Endometrial microvascular endothelial cells (primary cell): ENCODE data around the gene NFIA. TPM values are rescaled to one million over a fixed set of nuclear protein-coding genes. Genes with fewer than 3 reads are reported as not detected.

Experiments used
- in situ Hi-C: cut with HindIII; loops from 2 replicates; pipeline ENCODE4 v1.10.0; 2017; ENCODE audit warnings: low sequenced_read_pairs, low pct_unique_long_range_greater_than_20kb; ENCODE audit errors: inconsistent ontology term
- total RNA-seq: library from RNA; depleted of rRNA; stranded (reverse); fragments of >200 nt; gene quantifications from one replicate; pipeline ENCODE4 v1.2.3, GENCODE V29; 2015; ENCODE audit errors: inconsistent ontology term

Gene NFIA
- total RNA-seq, 1 donor from 2014 or later = 17.4 TPM

DNA sequence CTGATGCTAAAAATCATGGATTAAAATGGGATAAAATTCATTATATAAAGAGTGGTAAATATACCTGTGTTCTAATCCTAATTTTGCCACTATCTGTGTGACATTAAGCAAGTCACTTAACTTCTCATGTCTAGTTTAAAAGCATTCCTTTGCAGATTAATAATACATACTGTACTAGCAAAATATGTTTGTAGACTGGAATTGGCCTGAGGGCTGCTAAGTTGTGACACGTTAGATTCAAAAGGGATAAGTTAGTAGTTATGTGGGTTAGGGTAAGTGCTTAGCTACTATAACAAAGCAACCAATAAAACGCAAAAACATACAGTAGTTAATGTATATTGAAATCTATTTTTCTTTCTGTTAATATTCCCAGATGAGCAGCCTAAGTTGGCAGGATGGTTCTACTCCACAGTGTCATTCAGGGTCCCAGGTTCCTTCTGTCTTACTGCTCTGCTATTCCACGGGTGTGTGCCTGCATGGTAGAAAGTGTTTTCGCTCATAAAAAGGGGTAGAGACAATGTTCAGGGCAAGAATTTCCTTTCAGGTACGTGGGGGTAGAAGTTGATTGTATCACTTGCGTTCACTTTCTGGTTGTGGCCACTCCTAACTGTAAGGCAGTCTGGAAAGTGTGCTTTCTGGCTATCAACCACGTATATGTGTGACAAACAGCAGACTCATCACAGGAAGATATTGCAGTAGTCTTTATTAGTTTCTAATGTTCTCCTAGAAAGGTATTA, 239.8 kb downstream of the NFIA start:
- in situ Hi-C loops = no loop called here

DNA sequence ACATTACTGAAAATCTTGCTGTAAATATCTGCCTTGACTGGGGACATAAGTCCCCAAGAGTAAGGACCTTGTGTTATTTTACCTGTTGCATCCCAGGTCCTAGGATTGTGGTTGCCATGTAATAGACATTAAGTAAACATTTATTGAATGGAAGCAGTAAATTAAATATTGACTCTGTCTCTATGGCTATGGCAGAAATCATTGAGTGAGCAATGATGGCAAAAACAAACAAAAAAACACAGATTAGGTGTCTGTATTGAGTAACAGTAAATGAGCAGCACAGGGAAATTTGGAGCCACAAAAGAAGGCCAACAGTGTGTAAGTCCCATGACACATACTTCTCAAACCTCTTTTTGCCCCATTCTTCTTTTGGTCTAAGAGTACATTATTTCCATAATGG, 240.4 kb downstream of the NFIA start:
- in situ Hi-C loops = no loop called here

DNA sequence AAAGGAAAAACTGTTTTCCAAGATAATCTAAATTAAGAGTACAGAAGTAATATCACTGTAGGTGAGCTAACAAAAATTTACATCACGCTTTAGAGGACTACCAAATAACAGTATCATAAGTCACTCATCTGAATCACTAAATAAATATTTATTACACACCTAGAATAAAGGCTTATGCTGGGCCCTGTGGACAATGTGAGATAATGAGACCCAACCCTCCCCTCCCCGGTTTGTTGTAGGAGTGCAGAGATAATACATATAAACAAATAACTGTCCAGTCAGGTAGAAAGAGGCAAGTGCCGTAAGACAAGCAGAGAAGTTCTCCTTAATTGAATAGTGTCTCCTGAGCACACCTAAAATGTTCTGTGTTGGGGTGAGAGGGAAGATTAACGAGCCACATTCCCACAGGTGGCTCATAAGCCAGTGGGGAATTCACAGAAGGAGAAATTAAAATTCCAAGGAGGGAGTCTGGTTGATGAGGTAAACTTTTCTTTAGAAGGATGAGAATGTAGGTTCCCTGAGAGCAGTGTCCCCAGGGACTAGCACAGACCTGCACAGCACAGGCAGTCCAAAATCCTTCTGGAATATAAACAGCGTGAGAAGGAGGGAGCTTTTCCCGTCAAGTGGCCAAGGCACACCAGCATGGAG, 241.4 kb downstream of the NFIA start:
- in situ Hi-C loops = no loop called here

DNA sequence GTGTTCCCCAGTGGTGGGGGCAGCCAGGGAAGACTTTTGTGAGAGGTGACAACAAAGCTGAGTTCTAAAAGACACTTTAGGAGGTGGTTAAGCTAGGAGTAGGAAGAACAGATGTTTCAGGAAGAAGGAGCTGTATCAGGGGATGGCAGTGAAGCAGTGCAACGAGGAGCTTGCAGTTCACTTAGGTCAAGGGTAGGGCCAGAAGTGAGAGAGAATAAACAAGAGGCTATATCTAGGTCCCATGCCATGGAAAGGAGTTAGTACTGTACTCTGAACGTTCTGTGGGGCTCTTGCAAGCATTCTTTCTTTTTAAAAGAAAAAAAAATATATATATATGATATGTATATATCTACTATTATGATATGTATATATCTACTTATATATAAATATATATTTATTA, 244.4 kb downstream of the NFIA start:
- in situ Hi-C loops = no loop called here

DNA sequence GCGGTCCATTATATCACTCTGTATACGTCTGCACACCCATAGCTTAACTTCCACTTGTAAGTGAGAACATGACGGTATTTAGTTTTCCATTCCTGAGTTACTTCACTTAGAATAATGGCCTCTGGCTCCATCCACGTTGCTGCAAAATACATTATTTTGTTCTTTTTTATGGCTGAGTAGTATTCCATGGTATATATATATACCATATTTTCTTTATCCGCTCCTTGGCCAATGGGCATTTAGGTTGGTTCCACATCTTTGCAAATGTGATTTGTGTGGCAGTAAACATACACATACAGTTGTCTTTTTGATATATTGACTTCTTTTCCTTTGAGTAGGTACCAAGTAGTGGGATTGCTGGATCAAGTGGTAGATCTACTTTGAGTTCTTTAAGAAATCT, 245.1 kb downstream of the NFIA start:
- in situ Hi-C loops = no loop called here

DNA sequence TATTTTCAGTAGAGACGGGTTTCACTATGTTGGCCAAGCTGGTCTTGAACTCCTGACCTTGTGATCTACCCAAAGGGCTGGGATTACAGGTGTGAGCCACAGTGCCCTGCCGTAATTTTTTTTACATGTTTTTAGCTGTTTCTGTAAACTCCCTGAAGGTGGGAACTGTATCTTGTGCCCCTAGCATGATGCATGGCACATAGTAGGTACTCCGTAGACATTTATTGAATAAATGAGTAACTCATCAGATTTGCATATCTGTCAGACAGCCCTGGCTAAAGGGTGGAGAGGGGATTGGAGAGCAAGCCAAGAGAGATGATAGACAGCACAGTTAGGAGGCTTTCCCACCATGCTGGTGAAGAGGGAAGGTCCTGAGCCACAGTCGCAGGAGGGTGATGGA, 247.2 kb downstream of the NFIA start:
- in situ Hi-C loops = no loop called here

DNA sequence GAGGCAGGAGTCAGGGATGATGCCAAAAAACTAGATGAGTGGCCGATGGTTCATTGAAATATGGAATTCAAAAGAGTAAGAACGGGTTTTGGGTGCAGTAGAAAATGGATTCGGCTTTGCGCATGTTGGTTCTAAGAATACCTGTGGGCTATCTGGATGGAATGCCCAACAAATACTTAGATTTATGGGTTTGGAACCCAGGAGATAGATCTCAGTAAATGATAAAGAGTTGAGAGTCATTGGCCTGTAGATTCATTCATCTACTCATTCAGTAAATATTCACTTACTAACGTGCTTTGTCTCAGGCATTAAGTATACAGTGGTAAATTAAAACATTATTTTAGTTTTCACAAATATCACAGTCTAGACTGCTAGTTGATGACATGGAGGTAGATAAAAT, 247.7 kb downstream of the NFIA start:
- in situ Hi-C loops = no loop called here

DNA sequence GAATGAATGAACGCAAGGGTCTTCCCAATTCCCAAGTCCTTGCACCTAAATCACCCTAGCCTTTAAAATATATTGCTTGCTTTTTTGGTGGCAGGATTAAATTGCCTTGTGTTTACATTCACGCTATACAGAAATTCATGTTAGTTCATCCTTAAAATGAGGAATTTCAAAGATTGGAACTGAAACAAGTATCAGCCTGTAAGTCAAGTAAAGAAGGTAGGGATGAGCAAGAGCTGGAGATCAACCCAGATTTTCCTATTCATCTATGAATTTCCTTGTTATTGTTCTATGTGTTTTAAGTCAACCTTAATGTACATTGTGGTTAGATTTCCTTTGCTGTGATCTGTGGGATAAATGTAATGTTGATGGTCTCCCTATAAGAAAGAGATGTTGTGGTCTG, 248.2 kb downstream of the NFIA start:
- in situ Hi-C loops = no loop called here

DNA sequence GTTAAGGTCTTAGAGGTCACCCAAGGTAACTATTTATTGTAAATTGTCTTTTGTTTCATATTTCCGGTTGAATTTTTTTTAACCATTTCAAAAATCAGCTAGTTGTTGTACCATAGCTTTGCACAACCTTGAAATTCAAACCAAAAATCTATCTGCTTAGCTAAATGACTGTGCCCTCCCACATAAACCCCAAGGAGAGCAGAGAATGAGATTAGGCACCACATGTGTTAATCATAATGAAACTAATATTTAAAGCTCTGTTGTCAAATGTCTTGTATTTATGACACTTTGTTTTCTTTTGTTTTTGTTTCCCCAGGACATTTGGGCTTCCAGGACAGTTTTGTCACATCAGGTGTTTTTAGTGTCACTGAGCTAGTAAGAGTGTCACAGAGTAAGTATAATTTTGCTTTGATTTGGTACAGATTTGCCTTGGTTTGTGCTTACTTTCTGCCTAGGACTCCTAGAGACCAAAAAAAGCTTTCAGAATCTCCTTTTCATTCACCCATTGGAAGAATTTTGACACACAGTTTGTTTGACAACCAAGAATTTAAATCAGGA, 249.9 kb downstream of the NFIA start:
- in situ Hi-C loops = no loop called here

DNA sequence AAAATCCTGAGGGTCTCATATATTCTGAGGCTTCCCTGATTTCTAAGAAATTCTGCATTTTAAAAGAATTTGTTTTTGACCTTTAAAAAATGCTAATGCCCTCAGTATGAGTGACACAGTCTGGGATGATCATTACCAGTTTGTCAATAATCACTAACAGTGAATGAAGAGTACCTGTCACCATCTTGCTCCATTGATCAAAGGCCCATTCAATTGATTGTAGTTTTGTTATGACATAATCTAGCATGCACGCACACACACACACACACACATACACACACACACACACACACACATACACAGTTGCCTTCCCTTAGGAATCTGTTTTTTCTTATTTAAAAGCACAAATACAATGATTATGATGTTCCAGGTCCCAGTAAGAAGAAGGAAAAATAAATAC, 250.4 kb downstream of the NFIA start:
- in situ Hi-C loops = no loop called here

DNA sequence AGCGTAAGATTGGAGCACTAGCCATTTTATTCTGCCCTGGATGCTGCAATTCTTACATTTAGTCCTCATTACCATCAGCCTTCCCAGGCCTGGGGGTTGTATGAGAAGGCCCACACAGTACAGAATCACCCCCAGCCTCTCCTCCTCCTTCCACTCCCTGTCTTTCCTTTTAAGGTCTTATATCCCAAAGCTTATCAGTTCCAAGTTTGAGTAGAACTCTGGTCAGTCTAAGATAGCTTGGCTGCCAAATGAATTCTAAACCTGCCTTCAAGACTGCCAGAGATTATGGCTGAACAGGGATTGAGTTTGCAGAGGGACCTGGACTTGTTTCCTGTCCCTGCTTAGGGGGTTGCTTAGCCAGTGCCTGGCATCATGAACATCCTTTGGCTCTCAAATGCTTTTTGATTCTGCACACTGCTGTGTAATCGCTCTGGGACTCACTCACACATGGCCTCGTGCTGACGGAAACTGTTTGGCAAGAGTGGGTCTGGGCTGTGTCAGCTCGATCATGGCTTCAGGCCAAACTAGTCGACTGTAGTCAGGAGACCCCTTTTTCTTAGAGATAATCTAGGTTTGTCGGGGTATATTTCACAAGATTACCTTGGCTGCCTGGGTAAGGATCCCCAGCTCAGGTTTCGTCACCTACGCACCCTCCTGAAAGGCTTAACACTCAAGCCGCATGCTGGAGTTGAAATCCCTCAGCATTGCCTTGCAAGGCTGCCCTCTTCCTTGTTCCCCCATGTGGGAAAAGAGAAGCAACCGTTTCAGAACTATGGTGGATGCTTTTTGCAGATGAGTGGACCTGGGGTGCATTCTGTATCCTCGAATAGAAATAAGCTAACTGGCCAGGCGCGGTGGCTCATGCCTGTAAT, 252.6 kb downstream of the NFIA start:
- in situ Hi-C loops = no loop called here

DNA sequence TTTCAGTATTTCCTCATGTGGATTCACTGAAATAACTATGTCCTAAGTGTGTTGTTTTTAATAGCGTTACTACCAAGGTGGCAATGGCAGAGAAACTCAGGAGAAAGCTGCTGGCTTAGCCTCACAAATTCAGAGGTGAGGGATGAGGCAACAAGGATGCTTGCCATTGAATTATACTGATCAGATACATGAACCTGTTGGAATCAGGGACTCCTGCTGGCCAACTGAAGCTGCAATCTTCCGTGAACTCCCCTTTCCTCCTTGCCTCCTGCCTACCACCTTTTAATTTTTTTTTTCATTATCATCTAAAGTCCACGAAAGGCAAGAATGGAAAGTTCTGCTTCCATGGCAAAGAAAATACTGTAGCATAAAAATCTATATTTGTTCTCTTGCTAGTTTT, 254.7 kb downstream of the NFIA start:
- in situ Hi-C loops = no loop called here

DNA sequence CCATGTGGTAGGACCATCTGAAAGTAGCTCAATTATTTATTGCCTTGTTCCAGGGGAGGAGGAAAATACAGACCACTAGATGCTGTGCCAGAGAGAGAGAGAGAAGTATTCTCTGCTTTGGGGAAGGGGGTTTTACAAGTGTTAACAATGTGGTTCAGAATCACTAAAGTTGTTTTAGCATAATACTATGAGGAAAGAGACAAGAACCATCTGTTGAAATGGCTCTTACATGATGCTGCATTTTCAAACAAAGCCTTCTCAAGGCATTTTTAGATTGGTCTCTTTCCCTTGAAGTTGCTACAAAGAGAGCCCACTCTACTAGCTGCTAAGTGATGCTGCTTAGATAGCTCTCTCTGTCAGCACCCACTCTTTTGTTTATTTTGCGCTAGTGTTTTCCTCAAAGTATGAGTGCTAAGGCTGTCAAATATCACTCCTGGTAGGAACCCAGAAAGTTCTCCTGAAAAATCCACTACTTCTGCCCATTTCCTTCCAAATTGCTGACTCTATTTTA, 255.1 kb downstream of the NFIA start:
- in situ Hi-C loops = no loop called here

DNA sequence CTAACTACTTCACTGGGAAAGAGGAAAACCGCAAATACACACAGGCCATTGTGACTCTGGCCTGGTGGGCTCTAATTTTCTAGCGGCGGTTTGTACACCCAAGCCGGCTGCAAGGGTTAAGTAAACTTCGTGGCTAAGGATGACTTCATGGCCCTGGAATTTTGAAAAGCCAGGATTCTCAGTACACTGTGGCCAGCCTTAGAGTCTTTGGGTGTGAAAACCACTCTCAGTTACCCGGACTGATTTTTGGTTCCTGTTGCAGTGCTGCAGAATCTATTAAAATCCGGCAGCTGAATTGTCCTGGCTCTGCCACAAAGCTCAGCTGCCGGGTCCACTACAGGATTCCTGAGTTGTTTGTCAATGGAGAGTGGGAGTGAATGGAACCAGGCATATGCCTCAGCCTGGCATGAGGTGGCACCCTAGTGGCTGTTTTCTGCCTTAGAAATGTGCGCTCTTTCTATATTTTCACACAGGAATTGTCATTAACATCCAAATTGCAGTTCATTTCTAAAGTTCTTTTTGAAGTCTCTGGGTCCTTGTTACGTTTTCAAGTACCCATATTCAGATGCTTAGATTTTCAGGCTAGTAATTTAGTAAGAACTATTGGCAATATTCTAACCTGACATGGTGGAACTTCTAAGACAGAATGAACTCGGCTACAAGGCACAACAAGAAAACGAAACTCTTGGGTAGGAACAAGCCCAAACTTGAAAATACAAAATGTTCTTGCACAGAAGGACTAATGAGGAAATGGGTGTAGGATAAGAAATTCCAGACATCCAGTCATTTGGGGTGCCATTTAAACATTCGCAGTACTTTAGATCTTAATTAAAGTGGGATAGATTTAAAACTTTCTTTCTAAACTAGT, 255.9 kb downstream of the NFIA start:
- in situ Hi-C loops = no loop called here

DNA sequence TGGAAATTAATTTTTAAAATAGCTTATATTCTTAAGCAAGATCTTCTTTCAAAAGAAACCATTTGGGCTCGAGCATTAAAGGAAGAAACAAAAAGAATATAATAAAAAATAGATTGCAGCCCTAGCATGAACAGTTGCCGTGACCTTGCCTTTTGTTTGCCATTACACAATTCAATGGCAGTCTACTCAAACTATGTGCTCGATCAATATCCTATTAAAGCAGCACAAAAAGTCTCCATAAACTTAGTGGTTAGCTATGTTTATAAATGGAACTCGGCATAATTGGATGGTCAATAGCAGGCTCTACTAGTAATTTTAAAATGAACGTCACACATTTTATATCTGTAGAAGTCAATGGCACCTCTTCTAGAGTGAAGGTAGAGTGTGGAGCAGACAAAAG, 256.5 kb downstream of the NFIA start:
- in situ Hi-C loops = no loop called here

DNA sequence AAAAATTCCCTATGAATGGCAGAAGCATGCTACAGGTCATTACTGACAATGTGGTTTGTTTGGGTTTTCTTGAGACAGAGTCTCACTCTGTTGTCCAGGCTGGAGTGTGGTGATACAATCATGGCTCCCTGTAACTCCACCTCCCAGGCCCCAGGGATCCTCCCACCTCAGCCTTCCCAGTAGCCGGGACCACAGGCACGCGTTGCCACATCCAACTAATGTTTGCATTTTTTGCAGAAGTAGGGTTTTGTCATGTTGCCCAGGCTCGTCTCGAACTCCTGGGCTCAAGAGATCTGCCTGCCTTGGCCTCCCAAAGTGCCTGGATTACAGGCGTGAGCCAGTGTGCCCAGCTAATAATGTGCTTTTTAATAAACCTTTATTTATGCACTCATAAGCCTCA, 259.1 kb downstream of the NFIA start:
- in situ Hi-C loops = no loop called here

DNA sequence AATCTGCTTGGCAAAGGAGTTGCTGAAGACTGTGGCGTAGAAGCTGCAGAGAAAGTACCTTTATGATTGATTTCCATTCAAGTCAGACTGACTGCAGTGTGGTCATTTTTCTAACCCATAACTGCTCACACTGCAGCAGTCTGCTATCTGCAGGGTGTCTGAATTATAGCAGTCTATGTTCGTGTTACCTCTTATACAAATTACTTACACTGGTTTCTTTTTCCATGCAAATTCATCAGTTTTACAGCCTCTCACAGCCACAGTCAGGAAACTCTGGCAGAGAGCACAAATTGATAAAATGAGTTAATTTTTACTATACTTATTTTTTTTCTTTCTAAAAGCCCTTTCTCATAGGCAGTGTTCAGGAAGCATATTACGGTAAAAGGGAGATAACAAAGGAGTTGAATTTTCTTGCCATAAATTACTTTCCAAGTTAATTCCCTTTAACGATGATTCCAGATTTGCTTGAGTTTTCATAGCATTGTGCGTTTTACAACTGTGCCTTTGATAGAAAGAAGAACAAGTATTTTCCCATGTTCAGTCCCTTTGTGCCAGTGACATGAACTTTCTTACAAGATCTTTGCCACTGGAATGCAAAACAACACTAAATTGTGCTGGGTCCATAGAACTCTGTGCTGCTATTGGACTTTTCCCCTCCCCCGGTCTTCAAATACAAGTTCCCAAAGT, 261.5 kb downstream of the NFIA start:
- in situ Hi-C loops = no loop called here

DNA sequence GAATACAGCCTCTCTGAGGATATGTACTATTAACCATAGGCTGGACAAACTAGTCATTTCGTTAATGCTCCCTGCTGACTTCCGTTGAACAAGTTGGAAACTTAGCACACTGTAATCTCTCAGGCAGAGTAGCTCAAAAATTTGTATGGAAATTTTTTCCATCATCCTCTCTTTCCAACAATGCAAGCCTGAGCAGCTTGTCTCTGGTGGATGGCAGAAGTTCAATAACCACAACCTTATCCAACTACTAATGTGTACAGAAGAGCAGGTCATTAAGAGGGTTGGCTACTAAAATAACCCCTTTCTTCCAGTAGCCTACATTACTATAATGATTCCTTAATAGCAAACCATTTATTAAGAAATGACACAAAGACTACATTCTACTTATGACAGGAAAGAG, 262.3 kb downstream of the NFIA start:
- in situ Hi-C loops = no loop called here
